GM04504 (cell line): ENCODE results near the gene TMEM9.
"Not testable (repeated sequence)": the region's sequence is repeated elsewhere in the genome, so short reads cannot be mapped to it uniquely, and the experiment has no call there.

ENCODE experiments used
- DNase-seq: peaks from one replicate; pipeline ENCODE4 v3.0.0-alpha.2; 2012; ENCODE audit warnings: low read depth

TMEM9 gene

GRCh38 chr1:201172999-201173610 lies 18.8 kb upstream of the TMEM9 start:
- DNase-seq = no peak

- no peak for DNase-seq
Measured at GRCh38 chr1:201172326-201172725, 18.1 kb upstream of the TMEM9 start.

GRCh38 chr1:201171063-201172036 lies 17.1 kb upstream of the TMEM9 start:
- DNase-seq = no peak

- DNase-seq = peak; percentile 81
Measured at GRCh38 chr1:201170533-201171062, 16.3 kb upstream of the TMEM9 start.

GRCh38 chr1:201169971-201170532 lies 15.8 kb upstream of the TMEM9 start:
- no peak for DNase-seq

- no peak for DNase-seq
Measured at GRCh38 chr1:201169203-201169602, 14.9 kb upstream of the TMEM9 start.

- no peak for DNase-seq
Measured at GRCh38 chr1:201167041-201167991, 13.0 kb upstream of the TMEM9 start.

- no peak for DNase-seq
Measured at GRCh38 chr1:201164645-201165044, 10.4 kb upstream of the TMEM9 start.

GRCh38 chr1:201163707-201164106 lies 9.4 kb upstream of the TMEM9 start:
- DNase-seq = no peak

GRCh38 chr1:201163036-201163435 lies 8.8 kb upstream of the TMEM9 start:
- DNase-seq = not testable (repeated sequence)

- DNase-seq = no peak
Measured at GRCh38 chr1:201157949-201158348, 3.7 kb upstream of the TMEM9 start.

- no peak for DNase-seq
Measured at GRCh38 chr1:201156819-201157218, 2.5 kb upstream of the TMEM9 start.

- DNase-seq = no peak
Measured at GRCh38 chr1:201156346-201156745, 2.1 kb upstream of the TMEM9 start.

- no peak for DNase-seq
Measured at GRCh38 chr1:201155354-201155753, 1.1 kb upstream of the TMEM9 start.

GRCh38 chr1:201153474-201154388 lies 543 bp downstream of the TMEM9 start:
- no peak for DNase-seq

- DNase-seq = no peak
Measured at GRCh38 chr1:201149400-201149799, 4.9 kb downstream of the TMEM9 start.

GRCh38 chr1:201147396-201148015 lies 6.8 kb downstream of the TMEM9 start:
- no peak for DNase-seq

- no peak for DNase-seq
Measured at GRCh38 chr1:201146626-201147390, 7.5 kb downstream of the TMEM9 start.

- no peak for DNase-seq
Measured at GRCh38 chr1:201145816-201146215, 8.5 kb downstream of the TMEM9 start.
